Vagina (tissue), 2 donors: ENCODE measurements around the gene SIAH3. TPM values are rescaled to one million over a fixed set of nuclear protein-coding genes. Genes with fewer than 3 reads are reported as not detected.

Experiments used
- DNase-seq, 2 donors: peaks; one replicate each; pipeline ENCODE4 v3.0.0-alpha.2; 2017; ENCODE audit errors: extremely low spot score in 2 of 2
- H3K27ac ChIP-seq: fragments of 200-600 bp; sonication (generic); one replicate; pipeline ENCODE4 v1.5.1; 2019
- H3K27me3 ChIP-seq: fragments of 200-600 bp; sonication (generic); one replicate; pipeline ENCODE4 v1.5.1; 2019
- H3K36me3 ChIP-seq, 2 donors: fragments of 200-600 bp; sonication (generic); one replicate each; pipeline ENCODE4 v1.5.1; 2017 to 2019
- H3K4me1 ChIP-seq: fragments of 200-600 bp; sonication (generic); one replicate; pipeline ENCODE4 v1.5.1; 2019
- H3K4me3 ChIP-seq, 2 donors: fragments of 200-600 bp; sonication (generic); 1 replicate in 1 of 2; 2 replicates in 1 of 2; pipeline ENCODE4 v1.5.1; 2016 to 2019
- H3K9me3 ChIP-seq: fragments of 200-600 bp; sonication (generic); one replicate; pipeline ENCODE4 v1.5.1; 2019
- POLR2A ChIP-seq, 2 donors: fragments of 450-650 bp; IDR thresholded peaks; one replicate each; pipeline ENCODE4 v1.6.1; 2017; ENCODE audit warnings: antibody characterized with exemption in 2 of 2, mild to moderate bottlenecking in 2 of 2, moderate library complexity in 2 of 2
- POLR2AphosphoS5 ChIP-seq, 2 donors: sonication (generic); formaldehyde crosslinking; IDR thresholded peaks; one replicate each; pipeline ENCODE4 v1.9.0; 2017; ENCODE audit warnings: antibody characterized with exemption in 2 of 2, mild to moderate bottlenecking in 2 of 2, low read depth in 1 of 2; ENCODE audit not compliant: insufficient read depth in 1 of 2
- intact Hi-C: fragments of 100-400 bp; cut with DNase I; formaldehyde crosslinking; loops from one replicate; pipeline ENCODE4 v1.15.1; 2023
- total RNA-seq: library from RNA; depleted of rRNA; stranded (reverse); fragments of >200 nt; gene quantifications from one replicate; pipeline ENCODE4 v1.2.3, GENCODE V29; 2016
- TF ChIP-seq, protein P1 (sequence below), 3 experiments: fragments of 450-650 bp in 2 of 3; fragments of 200-600 bp in 1 of 3; sonication (generic) in 1 of 3; IDR thresholded peaks; one replicate each; pipeline ENCODE4 v1.5.1; 2017 to 2019; ENCODE audit warnings: antibody characterized with exemption in 3 of 3, mild to moderate bottlenecking in 2 of 3, moderate library complexity in 2 of 3

SIAH3 gene
- total RNA-seq, 1 donor from 2014 or later = not detected

- Histone ChIP-seq H3K27me3 (no peaks in the 10 kb centered on the region), H3K27ac (no peak overlapping the region), H3K9me3 (no peaks in the 10 kb centered on the region), H3K4me3 (no peak overlapping the region), H3K36me3 (no peaks in the 10 kb centered on the region), H3K4me1 (peaks cover 15% of the 10 kb centered on the region)
- no peak for TF ChIP-seq POLR2A (IDR thresholded peaks at IDR 0.05)
- TF ChIP-seq, protein P1, sequence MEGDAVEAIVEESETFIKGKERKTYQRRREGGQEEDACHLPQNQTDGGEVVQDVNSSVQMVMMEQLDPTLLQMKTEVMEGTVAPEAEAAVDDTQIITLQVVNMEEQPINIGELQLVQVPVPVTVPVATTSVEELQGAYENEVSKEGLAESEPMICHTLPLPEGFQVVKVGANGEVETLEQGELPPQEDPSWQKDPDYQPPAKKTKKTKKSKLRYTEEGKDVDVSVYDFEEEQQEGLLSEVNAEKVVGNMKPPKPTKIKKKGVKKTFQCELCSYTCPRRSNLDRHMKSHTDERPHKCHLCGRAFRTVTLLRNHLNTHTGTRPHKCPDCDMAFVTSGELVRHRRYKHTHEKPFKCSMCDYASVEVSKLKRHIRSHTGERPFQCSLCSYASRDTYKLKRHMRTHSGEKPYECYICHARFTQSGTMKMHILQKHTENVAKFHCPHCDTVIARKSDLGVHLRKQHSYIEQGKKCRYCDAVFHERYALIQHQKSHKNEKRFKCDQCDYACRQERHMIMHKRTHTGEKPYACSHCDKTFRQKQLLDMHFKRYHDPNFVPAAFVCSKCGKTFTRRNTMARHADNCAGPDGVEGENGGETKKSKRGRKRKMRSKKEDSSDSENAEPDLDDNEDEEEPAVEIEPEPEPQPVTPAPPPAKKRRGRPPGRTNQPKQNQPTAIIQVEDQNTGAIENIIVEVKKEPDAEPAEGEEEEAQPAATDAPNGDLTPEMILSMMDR (IDR thresholded peaks at IDR 0.05) = no peak
- TF ChIP-seq POLR2AphosphoS5 (IDR thresholded peaks at IDR 0.05; ENCODE audit: insufficient read depth in 1 of 2, low read depth in 1 of 2) = no peak
- intact Hi-C loops = no loop called here
- peak in 1 of 2 donors; percentile 72 for DNase-seq
Measured at GRCh38 chr13:45833242-45833641, 18.3 kb downstream of the SIAH3 start.

GRCh38 chr13:45831851-45832250 is 19.7 kb downstream of the SIAH3 start:
- TF ChIP-seq, protein P1 (IDR thresholded peaks at IDR 0.05) = no peak
- TF ChIP-seq POLR2A (IDR thresholded peaks at IDR 0.05) (no peak), POLR2AphosphoS5 (IDR thresholded peaks at IDR 0.05; ENCODE audit: insufficient read depth in 1 of 2, low read depth in 1 of 2) (no peak)
- DNase-seq = peak in 1 of 2 donors; percentile 47
- Histone ChIP-seq H3K36me3 (no peaks in the 10 kb centered on the region), H3K27me3 (no peaks in the 10 kb centered on the region), H3K27ac (no peak overlapping the region), H3K4me1 (peaks cover 15% of the 10 kb centered on the region), H3K4me3 (no peak overlapping the region), H3K9me3 (no peaks in the 10 kb centered on the region)
- intact Hi-C loops = no loop called here

DNA sequence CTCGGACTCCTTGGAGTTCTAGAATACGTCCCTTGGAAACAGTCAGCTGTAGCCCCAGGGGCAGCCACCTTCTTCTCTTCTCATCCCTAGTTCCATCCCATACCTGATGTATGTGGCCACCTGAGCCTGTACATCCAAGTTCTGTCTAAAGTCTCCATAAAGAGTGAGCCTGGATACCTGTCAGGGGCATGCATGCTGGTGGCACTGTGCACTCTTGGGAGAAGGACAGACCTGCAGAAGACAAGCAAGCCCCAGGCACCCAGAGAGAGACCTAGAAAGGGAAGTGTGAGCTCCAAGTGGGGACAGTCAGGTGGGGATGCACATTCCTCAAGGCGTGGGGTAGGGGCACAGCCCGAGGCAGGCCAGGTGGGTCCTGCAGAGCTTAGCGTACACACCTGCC is 21.4 kb downstream of the SIAH3 start:
- no peaks in the 10 kb centered on the region for H3K27me3 ChIP-seq
- no peak overlapping the region for H3K4me3 ChIP-seq
- no peak overlapping the region for H3K27ac ChIP-seq
- TF ChIP-seq POLR2AphosphoS5 (IDR thresholded peaks at IDR 0.05; ENCODE audit: insufficient read depth in 1 of 2, low read depth in 1 of 2) (no peak), POLR2A (IDR thresholded peaks at IDR 0.05) (no peak)
- TF ChIP-seq, protein P1 (IDR thresholded peaks at IDR 0.05) = no peak
- DNase-seq = peak in 1 of 2 donors; percentile 74
- peaks cover 15% of the 10 kb centered on the region for H3K4me1 ChIP-seq
- intact Hi-C loops = no loop called here
- H3K9me3 ChIP-seq = no peaks in the 10 kb centered on the region
- no peaks in the 10 kb centered on the region for H3K36me3 ChIP-seq

DNA sequence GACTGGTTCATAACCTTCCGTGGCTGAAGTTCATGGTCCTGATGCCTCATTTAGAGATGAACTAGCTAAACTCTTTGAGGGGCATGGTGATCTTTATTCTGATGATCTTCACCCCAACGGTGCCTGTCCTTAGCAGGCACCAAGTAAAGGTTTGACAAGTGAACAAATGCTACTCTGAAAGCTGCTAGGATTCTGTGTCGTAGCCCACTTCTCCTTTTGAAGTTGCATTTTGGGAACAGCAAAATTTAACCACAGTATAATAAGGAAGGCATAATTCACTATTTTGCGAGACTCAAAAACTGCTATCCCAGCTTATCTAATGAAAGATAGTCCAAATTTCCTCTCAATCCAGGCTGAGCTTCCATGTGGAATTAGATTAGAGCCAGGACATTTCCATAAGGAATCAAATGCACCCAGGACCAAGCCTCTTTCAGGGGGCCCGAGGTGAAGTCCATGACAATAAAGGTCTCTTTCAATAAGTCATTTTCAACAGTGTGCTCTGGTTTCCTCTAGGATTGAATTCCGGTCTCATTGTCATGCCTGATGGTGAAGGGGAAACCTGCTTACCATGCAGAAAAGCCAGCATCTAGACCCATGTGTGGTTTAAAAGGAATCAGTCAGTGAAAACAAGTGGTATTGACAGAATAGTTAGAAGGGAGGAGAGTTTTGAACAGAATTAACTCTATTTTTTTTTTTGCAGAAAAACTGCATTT is 23.1 kb downstream of the SIAH3 start:
- intact Hi-C loops = no loop called here
- H3K27ac ChIP-seq = no peak overlapping the region
- H3K27me3 ChIP-seq = no peaks in the 10 kb centered on the region
- DNase-seq = peak in 1 of 2 donors; percentile 16
- no peaks in the 10 kb centered on the region for H3K36me3 ChIP-seq
- no peak overlapping the region for H3K4me3 ChIP-seq
- no peaks in the 10 kb centered on the region for H3K4me1 ChIP-seq
- TF ChIP-seq, protein P1 (IDR thresholded peaks at IDR 0.05) = no peak
- TF ChIP-seq POLR2A (IDR thresholded peaks at IDR 0.05) (no peak), POLR2AphosphoS5 (IDR thresholded peaks at IDR 0.05; ENCODE audit: insufficient read depth in 1 of 2, low read depth in 1 of 2) (no peak)
- H3K9me3 ChIP-seq = no peaks in the 10 kb centered on the region

DNA sequence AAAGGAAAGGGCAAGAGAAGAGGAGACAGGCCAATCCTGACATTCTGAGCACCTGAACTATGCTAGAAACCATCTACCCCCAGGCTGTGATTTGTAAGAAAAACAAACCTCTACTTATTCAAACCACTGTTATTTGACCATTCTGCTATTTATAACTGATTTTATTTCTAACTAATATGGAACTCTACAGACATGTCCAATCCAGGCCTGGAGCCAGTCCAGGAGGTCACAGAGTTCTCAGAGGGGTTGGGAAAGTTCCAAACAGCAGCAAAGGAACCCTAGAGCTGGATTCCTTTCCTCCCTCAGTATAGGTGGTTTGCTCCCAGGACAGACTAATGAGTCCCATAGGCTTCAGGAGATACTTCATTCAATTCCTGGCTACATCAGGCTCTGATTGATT is 24.2 kb downstream of the SIAH3 start:
- intact Hi-C loops = no loop called here
- H3K9me3 ChIP-seq = no peaks in the 10 kb centered on the region
- H3K4me1 ChIP-seq = no peaks in the 10 kb centered on the region
- no peak overlapping the region for H3K27ac ChIP-seq
- DNase-seq = peak in 1 of 2 donors; percentile 42
- no peak for TF ChIP-seq POLR2A (IDR thresholded peaks at IDR 0.05)
- no peak for TF ChIP-seq POLR2AphosphoS5 (IDR thresholded peaks at IDR 0.05; ENCODE audit: insufficient read depth in 1 of 2, low read depth in 1 of 2)
- TF ChIP-seq, protein P1 (IDR thresholded peaks at IDR 0.05) = no peak
- no peaks in the 10 kb centered on the region for H3K36me3 ChIP-seq
- H3K27me3 ChIP-seq = no peaks in the 10 kb centered on the region
- no peak overlapping the region for H3K4me3 ChIP-seq
